Measurements from ENCODE around the gene DRC1. TPM values are rescaled to one million over a fixed set of nuclear protein-coding genes. Genes with fewer than 3 reads are reported as not detected.

DRC1 gene
- total RNA-seq, 2 donors from 2014 or later = not detected

Other genes starting within 250 kb of the DRC1 start
- 1 to 10 TPM; 2.7 to 7.4 TPM for gene GAREM2, start 228.8 kb upstream of the DRC1 start, total RNA-seq
- 100 to 1,000 TPM; 239 to 294 TPM for gene HADHA, start 157.3 kb upstream of the DRC1 start, total RNA-seq
- 100 to 1,000 TPM; 166 to 180 TPM for gene HADHB, start 157.0 kb upstream of the DRC1 start, total RNA-seq
- 10 to 100 TPM; 31.7 to 44.5 TPM for gene SELENOI, start 55.8 kb upstream of the DRC1 start, total RNA-seq
- gene ADGRF3, start 55.1 kb upstream of the DRC1 start, total RNA-seq = under 1 TPM; 0.34 to 0.49 TPM
- gene OTOF, start 76.2 kb downstream of the DRC1 start, total RNA-seq = not detected
- not detected for gene CIB4, start 239.4 kb downstream of the DRC1 start, total RNA-seq